ENCODE data around the gene FER1L5.

DNA sequence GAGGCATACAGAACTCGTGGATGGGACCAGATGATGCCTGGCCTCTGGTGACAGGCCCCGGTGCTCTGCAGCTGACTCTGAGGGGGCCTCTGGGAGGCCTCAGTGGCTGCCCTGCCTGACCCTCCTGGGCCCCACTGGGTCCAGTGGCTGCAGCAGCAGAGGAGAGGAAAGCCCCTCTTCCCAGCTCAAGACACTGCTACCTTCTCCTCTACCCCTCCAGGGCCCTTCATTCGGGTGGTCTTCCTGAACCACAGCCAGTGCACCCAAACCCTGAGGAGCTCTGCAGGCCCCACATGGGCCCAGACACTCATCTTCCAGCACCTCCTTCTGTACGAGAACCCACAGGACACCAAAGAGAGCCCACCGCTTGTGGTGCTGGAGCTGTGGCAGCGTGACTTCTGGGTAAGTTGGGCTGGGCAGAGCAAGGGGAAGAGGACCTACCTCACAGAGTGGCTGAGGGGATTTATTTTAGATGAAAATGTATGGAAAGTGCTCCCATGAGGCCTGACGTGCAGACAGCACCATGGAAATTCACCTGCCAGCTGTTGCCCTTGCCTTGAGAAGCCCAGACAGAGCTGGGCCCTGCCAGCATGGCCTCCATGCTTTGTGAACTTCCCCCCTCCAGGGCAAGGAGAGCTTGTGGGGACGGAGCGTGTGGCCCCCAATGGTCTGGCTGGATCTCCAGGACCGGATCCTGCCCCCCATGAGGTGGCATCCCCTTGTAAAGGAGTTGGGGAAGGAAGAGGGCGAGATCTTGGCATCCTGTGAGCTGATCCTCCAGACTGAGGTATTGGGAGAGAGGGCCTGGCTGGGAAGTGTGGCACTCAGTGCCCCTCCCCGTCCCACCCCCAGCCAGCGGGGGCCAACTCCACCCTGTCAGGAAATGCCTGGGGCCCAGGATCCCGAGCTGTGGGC lies 51.0 kb downstream of the FER1L5 start:
- TF ChIP-seq, protein P1, sequence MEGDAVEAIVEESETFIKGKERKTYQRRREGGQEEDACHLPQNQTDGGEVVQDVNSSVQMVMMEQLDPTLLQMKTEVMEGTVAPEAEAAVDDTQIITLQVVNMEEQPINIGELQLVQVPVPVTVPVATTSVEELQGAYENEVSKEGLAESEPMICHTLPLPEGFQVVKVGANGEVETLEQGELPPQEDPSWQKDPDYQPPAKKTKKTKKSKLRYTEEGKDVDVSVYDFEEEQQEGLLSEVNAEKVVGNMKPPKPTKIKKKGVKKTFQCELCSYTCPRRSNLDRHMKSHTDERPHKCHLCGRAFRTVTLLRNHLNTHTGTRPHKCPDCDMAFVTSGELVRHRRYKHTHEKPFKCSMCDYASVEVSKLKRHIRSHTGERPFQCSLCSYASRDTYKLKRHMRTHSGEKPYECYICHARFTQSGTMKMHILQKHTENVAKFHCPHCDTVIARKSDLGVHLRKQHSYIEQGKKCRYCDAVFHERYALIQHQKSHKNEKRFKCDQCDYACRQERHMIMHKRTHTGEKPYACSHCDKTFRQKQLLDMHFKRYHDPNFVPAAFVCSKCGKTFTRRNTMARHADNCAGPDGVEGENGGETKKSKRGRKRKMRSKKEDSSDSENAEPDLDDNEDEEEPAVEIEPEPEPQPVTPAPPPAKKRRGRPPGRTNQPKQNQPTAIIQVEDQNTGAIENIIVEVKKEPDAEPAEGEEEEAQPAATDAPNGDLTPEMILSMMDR (conservative IDR thresholded peaks at IDR 0.05 in 1 of 2, IDR thresholded peaks at IDR 0.05 in 1 of 2; ENCODE audit: low read depth in 1 of 2, low read length in 2 of 2), result no peak
- TF ChIP-seq EZH2 (IDR thresholded peaks at IDR 0.05; ENCODE audit: low read length, missing control alignments), result no peak

Data from fibroblast of lung (primary cell).